ENCODE results near the gene DMRT3.

GRCh38 chr9:962023-962422, 14.4 kb upstream of the DMRT3 start:
- TF ChIP-seq GATA2 (IDR thresholded peaks at IDR 0.05; ENCODE audit: low read depth, low read length) (no peak), GATA3 (IDR thresholded peaks at IDR 0.05; ENCODE audit: low read depth, low read length) (no peak)
